NT2/D1 (cell line): ENCODE data around the gene LYSMD2.

Experiments used
- YY1 ChIP-seq: IDR thresholded peaks from 2 replicates; pipeline ENCODE4 v1.6.1; 2011; ENCODE audit not compliant: insufficient read length, insufficient read depth
- ZNF274 ChIP-seq: IDR thresholded peaks from 2 replicates; pipeline ENCODE4 v1.6.1; 2011; ENCODE audit warnings: mild to moderate bottlenecking, low read depth, low read length

DNA sequence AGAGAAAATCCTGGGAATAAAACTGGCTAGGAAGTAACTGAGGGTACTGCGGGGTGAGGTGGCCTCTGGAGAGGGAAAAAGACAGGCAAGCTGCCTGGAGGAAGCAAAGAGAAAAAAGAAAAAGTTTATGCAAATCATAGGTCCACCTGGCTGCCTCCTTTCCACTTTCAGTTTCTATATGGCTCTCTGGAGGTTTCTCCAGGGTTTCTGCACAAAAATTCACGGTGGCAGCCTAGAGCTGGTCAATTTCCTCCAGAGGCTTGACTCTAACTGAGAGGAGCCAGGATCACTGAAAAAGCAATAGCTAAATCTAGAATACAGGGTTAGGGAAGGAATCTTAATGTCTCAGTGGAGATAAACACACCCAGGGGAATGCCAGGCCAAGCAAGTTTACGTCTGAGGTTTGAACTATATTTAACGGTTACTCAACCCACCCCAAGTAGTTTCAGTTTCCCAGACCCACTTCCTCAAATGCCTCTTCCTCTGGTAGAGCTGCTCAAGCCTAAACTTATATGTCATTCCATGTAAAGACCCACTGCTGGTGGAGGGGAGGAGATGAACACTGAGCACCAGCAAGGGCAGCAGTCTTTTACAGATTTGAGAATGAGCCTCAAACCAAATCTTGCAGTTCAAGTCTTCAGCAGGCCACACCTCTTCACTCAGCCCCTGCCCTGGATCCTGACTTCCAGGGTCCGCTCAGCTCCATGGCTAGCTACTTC is 5.7 kb downstream of the LYSMD2 start:
- no peak for TF ChIP-seq YY1
- TF ChIP-seq ZNF274 = no peak
